GM21529 (cell line): ENCODE results near the gene ATXN10.
"Not testable (repeated sequence)": the region's sequence is repeated elsewhere in the genome, so short reads cannot be mapped to it uniquely, and the experiment has no call there.

Source experiments
- ATAC-seq: cut with Tn5 transposase; IDR thresholded peaks from one replicate; pipeline ENCODE4 v1.9.1; 2021; ENCODE audit not compliant: unreplicated experiment

Gene ATXN10

GRCh38 chr22:45676024-45676423, 4.4 kb downstream of the ATXN10 start:
- no peak for ATAC-seq

DNA sequence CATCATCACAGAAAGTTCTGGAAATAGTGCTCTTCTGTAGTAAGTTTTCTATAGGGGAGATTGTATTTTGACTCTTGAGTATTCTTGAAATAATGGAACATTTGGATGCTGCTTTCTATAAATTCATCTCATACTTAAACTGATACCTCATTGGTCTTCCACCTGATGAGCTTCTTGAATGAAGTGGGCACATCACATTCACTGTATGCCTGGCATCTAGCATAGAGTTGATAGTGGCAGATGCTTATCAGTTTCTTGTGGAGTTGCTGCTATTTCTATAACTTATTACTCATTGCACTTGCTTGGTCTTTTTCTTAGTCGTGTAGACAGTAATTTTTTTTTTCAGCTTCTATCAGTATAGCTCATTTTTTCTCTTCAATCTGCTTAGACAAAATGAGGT, 5.4 kb downstream of the ATXN10 start:
- ATAC-seq = no peak

DNA sequence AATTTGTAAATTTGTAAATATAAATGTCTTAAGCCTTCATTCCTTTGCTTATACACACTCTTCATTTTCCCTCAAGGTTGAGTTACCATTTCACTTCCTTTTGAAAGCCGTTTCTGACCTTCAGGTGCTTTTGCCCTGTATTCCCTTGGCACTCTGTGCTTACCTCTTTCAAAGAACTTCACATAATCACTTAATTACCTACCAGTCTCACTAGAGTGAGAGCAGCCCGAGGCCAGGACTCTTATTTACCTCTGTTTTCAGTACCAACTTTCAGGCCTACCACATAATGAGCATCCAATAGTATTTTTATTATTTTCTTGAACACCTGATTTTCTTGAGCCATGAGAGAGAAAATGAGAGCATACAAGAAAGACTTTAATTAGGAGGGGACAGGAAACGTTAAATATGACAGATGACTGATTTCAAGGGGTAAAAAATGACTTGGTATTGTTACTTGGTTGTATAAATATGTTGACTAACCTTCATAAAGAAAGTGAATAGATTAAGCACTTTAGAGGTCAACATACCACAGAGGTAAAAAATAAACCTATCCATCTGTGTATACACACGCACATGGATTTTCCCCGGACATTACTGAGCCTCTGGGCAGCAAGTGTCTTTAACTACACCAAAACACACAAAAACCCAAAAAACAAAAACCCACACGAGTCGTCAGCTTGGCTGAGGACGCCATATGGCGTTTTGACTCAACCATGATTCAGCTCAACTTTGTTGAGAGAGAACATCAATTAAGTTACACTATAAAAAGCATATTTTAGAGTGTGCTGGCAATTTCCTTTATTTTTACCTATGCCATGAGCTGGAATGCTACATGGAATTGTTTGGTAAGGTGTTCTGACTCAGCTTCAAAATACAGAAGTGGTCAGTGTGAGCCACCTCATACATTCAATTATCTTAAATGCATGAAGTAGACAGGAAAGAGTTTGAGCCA, 7.6 kb downstream of the ATXN10 start:
- ATAC-seq = no peak

DNA sequence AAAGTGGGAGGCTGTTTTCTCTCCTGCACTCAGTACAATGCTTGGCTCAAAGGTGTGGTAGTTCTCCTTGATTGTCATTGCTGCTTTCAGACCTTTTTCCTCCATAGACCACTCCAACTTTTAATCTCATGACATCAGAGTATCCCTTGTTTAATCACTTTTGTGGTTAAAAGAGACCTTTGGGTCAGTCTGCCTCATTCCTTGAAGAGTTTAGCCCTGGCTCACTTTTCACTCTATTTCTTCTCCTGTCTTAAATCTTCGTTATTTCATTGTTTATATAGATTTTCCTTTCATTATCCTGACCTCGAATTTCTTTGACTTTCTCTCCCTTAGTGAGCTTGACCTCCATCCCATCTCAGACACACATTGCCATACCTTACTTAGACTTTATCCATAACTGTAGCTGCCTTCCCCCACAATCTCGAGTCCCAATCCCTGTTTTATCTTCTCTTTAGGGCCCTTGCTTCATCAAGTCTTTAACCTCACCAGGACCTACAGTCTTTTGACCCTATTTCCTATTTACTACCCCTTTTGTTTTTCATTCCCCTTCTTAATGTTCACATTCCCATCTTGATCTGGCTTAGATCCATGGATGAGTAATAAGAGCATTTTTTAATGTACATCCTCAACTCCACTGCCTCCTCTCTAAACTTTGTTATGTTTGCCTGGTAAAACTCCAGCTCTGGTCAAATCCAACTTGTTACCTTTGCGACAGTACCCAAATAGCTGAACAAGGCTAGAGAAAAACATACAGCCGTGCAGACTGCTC, 9.5 kb downstream of the ATXN10 start:
- ATAC-seq = no peak

DNA sequence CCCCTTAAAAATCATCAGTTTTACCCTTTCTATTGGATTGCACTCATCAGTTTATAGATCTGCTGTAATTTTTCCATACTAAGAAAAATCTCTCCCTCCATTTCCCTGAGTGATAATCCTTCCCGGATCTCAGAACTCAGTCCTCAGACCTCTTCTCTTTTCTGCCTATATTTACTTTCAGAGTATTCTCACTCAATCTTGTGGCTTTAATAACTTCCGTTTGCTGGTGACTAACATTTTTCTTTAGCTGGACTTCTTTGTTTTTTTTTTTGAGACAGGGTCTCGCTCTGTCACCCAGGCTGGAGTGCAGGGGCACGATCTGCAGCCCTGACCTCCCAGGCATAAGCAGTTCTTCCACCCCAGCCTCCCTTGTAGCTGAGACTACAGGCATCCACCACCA, 10.4 kb downstream of the ATXN10 start:
- no peak for ATAC-seq

GRCh38 chr22:45682773-45683172, 11.1 kb downstream of the ATXN10 start:
- not testable (repeated sequence) for ATAC-seq

GRCh38 chr22:45683248-45683647, 11.6 kb downstream of the ATXN10 start:
- no peak for ATAC-seq

DNA sequence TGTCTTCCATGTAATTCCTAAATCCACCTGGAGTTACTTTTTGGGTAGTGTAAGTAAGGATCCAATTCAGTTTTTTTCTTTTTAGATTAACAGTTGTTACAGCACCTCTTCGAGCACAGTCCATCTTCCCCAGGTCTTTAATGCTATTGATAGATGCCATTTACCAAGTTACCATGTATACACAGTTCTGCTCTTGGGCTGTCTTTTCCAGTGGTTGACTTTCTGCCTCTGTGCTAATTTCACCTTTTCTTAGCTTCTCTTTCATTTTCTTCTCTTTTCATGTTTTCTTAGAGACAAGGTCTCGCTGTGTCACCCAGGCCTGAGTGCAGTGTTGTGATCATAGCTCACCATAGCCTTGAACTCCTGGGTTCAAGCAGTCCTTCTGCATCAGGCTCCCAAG, 12.0 kb downstream of the ATXN10 start:
- ATAC-seq = no peak

- ATAC-seq = no peak
Measured at GRCh38 chr22:45684169-45684568, 12.5 kb downstream of the ATXN10 start.

GRCh38 chr22:45684752-45685574, 13.3 kb downstream of the ATXN10 start:
- ATAC-seq = no peak

- no peak for ATAC-seq
Measured at GRCh38 chr22:45686004-45686403, 14.4 kb downstream of the ATXN10 start.

DNA sequence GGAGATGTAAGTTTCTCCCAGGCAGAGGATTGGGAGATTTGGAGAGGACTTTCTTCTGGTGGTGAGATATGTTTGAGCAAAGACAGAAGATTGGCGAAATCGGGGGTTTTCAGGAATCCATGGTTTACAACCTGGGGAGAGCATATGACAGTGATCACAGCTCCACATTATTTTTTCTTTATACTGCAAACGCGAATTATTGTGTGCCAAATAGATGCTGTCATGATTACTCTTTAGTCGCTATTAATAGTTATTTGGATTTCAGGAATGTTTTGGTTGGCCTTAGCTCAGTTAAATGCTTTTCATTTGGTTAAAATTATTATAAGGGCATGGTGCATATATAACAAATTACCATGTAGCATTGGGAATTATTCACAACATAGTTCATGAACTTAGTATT, 15.2 kb downstream of the ATXN10 start:
- no peak for ATAC-seq

- ATAC-seq = no peak
Measured at GRCh38 chr22:45688600-45689080, 17.0 kb downstream of the ATXN10 start.

DNA sequence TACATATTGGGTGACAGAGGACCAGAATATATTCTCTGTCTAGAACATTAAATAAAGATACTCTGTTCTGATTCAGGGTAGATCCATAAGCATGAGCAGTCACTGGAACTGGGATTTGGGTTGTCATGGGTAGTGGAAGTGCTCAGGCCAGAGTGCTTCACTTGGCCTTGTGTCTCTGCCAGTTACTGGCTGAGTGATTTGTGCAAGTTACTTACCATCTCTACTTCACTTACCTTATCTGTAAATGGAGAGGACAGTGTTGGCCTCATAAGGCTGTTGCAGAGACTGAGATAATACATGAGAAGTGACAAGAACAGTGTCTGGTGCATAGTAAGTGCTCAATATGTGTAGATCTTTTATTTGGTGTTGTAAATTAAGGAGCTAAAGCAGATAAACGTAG, 17.6 kb downstream of the ATXN10 start:
- no peak for ATAC-seq

- no peak for ATAC-seq
Measured at GRCh38 chr22:45690008-45690407, 18.4 kb downstream of the ATXN10 start.

- no peak for ATAC-seq
Measured at GRCh38 chr22:45692549-45692948, 20.9 kb downstream of the ATXN10 start.

- ATAC-seq = no peak
Measured at GRCh38 chr22:45693835-45694234, 22.2 kb downstream of the ATXN10 start.

GRCh38 chr22:45696227-45696626, 24.6 kb downstream of the ATXN10 start:
- ATAC-seq = no peak

DNA sequence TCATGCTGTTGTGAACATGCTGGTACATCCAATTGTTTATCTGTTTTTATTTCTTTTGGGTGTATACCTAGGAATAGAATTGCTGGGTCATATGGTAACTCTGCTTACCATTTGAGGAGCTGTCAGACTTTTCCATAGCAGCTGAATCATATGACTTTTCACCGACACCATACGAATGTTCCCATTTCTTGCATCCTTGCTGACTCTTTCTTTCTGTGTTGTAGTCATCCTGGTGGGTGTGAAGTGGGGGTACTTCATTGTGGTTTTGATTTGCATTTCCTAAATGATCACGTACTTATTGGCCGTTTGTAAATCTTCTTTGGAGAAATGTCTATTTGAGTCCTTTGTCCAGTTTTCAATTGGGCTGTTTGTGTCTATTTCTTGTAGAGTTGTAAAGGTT, 26.5 kb downstream of the ATXN10 start:
- no peak for ATAC-seq

GRCh38 chr22:45702981-45703380, 31.3 kb downstream of the ATXN10 start:
- ATAC-seq = no peak

GRCh38 chr22:45703758-45704157, 32.1 kb downstream of the ATXN10 start:
- no peak for ATAC-seq
